NCI-H187 treated with DMSO at 0.1 percent for 48 hours (cell line): Measurements from ENCODE around the gene HPCAL1.

Experiments
- DNase-seq: peaks from one replicate; lab custom pipeline; 2025; lab: John Stamatoyannopoulos, UW

Gene HPCAL1

DNA sequence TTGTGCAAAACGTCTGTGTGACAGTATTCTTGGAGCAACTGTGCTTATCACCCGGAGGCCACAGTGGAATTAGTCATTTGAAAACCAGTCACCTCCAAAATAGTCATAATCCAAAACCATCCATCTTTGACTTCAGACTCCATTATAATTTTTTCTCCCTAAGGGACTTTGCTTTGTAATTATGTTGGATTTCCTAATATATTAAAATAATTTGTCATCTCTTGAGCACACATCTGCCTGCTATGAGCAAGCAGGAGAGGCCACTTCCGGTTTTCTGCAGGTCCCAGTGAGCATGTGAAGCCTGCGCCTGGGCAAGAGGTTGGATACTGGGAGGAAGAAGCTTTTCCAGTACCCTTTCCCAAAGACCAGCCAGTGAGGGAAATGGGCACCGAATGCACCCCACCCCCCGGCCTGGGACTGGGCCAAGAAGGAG is 87.7 kb downstream of the HPCAL1 start:
- DNase-seq, result no peak

- no peak for DNase-seq
Measured at GRCh38 chr2:10392100-10392499, 89.4 kb downstream of the HPCAL1 start.

- no peak for DNase-seq
Measured at GRCh38 chr2:10392548-10392947, 89.8 kb downstream of the HPCAL1 start.

DNA sequence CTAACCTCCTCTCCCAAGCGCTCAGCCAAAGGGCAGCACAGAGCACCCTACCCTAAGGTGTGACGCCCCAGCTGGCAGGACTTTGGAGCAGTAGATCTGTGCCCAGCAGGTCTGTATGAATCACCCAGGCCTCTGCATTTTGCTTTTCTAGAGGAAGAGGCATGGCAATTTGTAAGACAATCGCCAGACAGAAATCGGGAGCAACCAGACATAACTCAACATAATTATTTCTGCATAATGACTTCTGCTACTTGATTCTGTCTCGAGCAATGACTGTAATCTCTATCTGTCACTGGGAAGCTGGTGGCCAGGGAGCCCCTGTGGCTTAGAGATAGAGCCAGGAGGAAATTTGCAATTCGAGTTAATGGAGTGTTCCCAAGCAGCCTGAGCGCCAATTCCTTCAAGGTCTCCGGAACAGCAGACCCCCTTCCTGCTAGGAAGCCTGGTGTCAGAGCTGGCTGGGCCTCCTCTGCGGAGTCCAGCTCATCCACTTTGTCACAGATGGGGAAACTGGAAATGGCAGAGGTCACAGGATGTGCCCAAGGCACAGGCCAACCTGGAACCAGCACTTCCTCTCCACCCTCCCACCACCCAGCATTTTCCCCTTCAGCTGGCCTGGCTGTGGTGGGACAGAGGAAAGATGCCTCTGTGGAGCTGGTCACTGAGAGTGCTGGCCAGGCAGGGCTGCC is 90.4 kb downstream of the HPCAL1 start:
- DNase-seq, result no peak

- no peak for DNase-seq
Measured at GRCh38 chr2:10393640-10393982, 90.9 kb downstream of the HPCAL1 start.

- DNase-seq, result no peak
Measured at GRCh38 chr2:10395893-10396292, 93.2 kb downstream of the HPCAL1 start.

DNA sequence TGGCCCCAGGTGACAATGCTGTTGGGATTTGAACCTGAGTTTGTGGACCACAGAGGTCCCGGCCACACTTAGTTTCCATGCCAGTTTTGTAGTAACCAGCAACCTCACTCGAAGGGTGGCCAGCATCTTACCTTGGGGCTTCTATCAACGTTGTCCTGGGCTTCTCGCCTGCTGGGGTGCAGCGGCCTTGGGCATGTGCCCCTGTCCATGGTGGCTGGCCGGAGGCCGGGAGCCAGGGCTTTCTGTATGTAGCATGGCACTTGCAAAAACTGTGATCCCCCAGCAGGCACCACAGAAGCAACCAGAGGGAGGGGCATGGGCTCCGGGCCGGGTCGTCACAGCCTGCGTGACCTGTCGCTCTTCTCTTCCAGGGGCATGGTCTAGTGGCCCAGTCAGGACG is 93.8 kb downstream of the HPCAL1 start:
- DNase-seq, result no peak

- DNase-seq, result no peak
Measured at GRCh38 chr2:10397297-10397875, 94.7 kb downstream of the HPCAL1 start.

DNA sequence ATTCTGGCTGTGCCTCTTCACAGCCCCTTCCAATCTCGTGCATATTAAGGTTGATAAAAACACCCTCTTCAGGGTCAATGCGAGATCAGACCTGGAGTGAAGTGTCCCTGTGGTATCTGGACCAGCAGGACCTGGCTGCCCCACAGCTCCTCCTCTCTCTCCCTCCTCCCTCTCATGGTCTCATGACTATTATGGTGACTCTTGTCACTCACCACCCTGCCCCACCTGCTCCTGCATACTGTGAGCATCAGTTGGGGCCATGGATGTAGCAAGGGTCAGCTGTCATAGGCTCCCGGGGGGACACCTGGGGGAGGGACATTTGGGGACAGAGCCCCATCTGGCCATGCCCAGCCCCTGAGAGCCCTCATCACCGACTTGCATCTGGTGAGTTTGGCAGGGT is 95.2 kb downstream of the HPCAL1 start:
- DNase-seq, result no peak

GRCh38 chr2:10398496-10398895 is 95.8 kb downstream of the HPCAL1 start:
- DNase-seq, result no peak

DNA sequence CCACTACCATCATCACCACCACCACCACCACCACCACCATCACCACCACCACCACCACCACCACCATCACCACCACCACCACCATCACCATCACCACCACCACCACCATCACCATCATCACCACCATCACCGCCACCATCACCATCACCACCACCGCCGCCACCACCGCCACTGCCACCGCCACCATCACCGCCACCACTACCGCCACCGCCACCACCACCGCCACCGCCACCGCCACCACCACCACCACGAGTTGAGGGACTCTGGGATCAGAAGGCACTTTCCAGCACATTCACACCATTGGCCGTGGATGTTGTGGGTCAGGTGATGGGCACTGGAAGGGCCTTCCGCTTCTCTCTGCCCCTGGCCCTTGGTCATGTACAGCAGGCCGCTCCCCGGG is 96.7 kb downstream of the HPCAL1 start:
- DNase-seq, result no peak

GRCh38 chr2:10400002-10400401 is 97.3 kb downstream of the HPCAL1 start:
- DNase-seq, result no peak

- no peak for DNase-seq
Measured at GRCh38 chr2:10400568-10400977, 97.9 kb downstream of the HPCAL1 start.

- no peak for DNase-seq
Measured at GRCh38 chr2:10400978-10401951, 98.6 kb downstream of the HPCAL1 start.

DNA sequence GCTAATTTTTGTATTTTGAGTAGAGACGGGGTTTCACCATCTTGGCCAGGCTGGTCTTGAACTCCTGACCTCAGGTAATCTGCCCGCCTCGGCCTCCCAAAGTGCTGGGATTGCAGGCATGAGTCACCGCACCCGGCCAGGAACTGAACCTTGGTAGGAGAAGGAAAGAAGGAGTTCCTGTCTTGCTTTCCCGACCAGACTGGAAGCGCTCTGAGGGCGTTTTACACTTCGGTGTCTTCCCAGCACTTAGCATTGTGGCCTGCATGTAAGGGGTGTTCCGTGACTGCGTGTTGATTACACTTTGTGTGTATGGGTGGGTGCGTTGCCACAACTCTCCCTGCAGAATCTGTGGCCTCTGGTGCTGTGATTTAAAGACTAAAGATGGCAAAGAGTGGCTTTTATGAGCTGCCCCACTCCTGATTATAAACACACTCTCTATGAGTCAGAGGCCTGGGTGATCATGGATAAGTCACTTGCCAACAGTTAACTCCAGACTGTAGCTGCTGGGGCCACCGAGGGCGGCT is 99.4 kb downstream of the HPCAL1 start:
- no peak for DNase-seq

- DNase-seq, result no peak
Measured at GRCh38 chr2:10402653-10403215, 100.0 kb downstream of the HPCAL1 start.

DNA sequence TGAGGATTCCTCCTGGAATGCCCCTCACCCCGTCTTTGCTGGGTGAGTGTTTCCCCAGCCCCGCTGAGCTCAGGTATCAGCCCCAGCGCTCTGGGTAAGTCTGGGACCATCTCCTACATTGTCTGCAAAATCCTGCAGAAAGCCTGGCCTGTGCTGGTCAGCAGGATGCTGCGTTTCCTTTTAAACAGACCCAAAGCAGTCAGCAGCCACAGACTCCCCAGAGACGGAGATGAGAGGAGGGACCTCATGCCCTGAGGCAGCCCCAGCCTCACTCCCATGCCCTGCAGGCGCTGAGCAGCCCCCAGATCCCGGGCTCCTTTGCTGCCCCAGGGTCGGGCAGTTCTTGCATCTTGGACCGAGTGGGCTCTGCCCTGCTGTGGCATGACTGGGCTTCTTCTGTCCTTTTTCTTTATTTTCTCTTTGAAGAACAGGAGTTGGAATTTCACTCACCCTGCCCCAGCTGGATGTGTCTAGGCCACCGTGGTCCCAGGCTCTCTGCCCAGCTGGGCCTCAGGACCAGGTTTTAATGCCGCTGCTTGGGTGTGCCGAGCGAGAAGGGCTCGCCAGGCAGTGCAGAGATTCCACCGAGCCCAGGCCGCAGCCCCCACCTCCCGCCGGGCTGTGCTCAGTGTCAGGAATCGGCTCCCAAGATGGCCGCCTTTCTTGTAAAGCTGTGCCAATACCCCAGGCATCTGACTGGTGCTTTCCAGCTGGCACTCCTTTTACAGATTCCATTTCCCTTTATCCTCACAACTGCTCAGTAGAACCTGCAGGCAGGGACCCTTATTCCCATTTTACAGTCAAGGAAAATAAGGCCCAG is 101.8 kb downstream of the HPCAL1 start:
- DNase-seq, result no peak

GRCh38 chr2:10405448-10405847 is 102.7 kb downstream of the HPCAL1 start:
- DNase-seq, result no peak

GRCh38 chr2:10406016-10406415 is 103.3 kb downstream of the HPCAL1 start:
- no peak for DNase-seq

DNA sequence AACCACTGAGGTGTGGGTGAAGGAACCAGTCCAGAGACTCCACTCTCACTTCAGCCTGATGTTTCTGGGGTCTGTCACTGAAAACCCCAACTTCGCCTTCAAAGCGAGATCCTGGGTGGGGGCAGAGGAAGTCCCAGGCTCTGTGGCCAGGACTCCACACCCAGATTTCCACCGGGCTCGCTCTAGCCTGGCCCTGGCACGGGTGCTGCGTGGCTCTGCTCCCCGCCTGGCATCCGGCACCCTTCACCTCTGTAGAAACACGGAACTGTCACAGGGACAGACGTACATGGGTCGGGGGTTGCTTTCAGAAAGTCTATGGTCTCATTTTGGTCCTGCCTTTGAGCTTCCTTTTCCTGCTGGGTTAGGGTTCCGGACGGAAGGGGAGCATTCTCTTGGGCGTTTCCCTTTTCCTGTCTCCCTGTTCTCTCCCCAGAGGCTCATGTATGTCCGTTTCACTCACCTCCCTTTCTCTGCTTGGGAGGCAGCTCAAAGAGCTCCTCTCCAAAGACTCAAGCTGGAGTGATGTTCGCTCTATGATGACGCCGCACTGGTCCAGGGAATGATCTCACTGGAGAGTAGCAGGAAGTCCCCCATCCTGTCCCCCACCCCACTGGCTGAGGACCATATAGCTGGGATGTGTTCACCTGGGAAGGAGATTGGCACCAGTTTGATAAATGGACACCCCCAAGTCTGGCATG is 103.9 kb downstream of the HPCAL1 start:
- DNase-seq, result no peak

DNA sequence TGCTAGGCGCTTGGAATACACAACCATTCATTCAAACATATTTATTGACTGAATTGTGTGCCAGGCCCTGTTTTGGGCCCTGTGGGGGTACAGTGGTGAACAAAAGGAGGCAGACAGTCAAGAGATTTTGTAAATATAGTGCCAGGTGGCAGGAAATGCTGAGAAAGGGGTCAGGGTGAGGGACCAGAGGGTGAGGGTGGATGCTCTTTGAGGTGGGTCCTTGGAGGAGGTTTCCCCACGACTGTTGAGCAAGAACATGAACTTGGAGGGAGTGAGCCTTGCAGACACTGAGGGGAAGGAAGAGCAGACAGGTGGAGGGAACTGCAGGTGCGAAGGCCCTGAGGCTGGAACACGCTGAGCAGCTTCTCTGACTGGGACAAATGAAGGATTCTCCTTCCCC is 104.7 kb downstream of the HPCAL1 start:
- no peak for DNase-seq
